ENCODE measurements around the gene ZBTB24.

DNA sequence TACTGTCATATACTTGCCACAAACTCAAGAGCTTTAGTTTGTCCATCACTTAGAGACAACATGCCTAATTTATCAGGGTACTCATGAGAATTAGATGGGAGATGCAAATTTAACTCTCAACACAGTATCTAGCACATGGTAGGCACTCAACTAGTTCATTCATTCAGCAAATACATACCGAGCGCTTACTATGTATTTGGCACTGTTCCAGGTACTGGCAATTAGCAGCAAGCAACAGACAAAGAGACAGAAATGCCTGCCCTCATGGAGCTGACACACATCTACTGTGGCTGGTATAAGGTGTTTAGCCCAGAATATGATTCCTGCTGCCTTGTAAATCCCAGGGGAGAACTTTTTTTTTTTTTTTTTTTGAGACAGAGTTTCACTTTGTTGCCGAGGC lies 32.2 kb downstream of the ZBTB24 start:
- TF ChIP-seq POLR2A (IDR thresholded peaks at IDR 0.05) = no peak
- TF ChIP-seq, protein P1, sequence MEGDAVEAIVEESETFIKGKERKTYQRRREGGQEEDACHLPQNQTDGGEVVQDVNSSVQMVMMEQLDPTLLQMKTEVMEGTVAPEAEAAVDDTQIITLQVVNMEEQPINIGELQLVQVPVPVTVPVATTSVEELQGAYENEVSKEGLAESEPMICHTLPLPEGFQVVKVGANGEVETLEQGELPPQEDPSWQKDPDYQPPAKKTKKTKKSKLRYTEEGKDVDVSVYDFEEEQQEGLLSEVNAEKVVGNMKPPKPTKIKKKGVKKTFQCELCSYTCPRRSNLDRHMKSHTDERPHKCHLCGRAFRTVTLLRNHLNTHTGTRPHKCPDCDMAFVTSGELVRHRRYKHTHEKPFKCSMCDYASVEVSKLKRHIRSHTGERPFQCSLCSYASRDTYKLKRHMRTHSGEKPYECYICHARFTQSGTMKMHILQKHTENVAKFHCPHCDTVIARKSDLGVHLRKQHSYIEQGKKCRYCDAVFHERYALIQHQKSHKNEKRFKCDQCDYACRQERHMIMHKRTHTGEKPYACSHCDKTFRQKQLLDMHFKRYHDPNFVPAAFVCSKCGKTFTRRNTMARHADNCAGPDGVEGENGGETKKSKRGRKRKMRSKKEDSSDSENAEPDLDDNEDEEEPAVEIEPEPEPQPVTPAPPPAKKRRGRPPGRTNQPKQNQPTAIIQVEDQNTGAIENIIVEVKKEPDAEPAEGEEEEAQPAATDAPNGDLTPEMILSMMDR (IDR thresholded peaks at IDR 0.05) = no peak

Data from thyroid gland (tissue), 4 donors.